ENCODE results near the gene C2orf15.

The C2orf15 gene

DNA sequence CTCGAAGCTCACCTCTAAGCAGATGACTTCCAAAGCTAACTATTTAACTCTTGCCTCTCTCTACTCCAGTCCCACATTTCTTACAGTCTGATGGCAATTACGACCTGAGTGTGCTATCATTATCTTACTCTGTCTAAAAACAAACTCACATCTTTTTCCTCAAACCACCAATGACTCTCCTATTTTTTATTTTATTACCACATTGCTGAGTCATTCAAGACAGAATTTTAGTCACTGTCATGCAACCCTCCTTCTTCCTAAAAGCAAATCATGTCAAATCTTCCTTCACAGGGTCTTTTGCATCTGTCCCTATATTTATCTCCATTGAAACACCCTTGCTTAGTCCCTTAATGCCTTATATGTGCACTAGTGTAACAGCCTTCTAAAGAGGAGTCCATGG is 34.6 kb upstream of the C2orf15 start:
- TF ChIP-seq RAD21 (IDR thresholded peaks at IDR 0.05; ENCODE audit: low read depth), result no peak

DNA sequence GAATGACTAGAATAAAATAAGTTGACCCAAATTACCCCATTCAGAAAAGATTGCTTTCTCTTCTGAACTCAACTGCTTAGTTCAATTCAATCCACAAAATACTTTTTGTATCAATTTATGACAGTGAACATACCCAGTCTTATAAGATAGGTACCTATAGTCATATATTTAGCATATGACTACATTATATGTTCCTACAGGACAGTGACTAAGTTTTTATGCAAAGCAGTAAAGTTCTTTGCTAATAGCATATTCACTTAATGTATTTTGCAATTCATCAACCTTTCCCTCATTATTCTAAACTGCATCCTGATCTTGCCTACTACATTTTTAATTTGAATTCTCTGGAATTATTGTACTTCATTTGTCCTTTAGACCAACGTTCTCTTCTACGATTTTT is 30.3 kb upstream of the C2orf15 start:
- TF ChIP-seq, protein P1, sequence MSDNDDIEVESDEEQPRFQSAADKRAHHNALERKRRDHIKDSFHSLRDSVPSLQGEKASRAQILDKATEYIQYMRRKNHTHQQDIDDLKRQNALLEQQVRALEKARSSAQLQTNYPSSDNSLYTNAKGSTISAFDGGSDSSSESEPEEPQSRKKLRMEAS (IDR thresholded peaks at IDR 0.05), result no peak
- TF ChIP-seq TEAD4 (IDR thresholded peaks at IDR 0.05), result no peak
- TF ChIP-seq, protein P2, sequence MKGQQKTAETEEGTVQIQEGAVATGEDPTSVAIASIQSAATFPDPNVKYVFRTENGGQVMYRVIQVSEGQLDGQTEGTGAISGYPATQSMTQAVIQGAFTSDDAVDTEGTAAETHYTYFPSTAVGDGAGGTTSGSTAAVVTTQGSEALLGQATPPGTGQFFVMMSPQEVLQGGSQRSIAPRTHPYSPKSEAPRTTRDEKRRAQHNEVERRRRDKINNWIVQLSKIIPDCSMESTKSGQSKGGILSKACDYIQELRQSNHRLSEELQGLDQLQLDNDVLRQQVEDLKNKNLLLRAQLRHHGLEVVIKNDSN (IDR thresholded peaks at IDR 0.05), result no peak
- TF ChIP-seq TAF1 (IDR thresholded peaks at IDR 0.05; ENCODE audit: low read depth), result no peak
- TF ChIP-seq YY1 (IDR thresholded peaks at IDR 0.05; ENCODE audit: low read depth), result no peak
- TF ChIP-seq EGR1 (IDR thresholded peaks at IDR 0.05), result no peak
- TF ChIP-seq NFIC (IDR thresholded peaks at IDR 0.05), result no peak
- no peak for TF ChIP-seq ZBTB7A (IDR thresholded peaks at IDR 0.05; ENCODE audit: low read depth)
- no peak for TF ChIP-seq CEBPB (IDR thresholded peaks at IDR 0.05)
- no peak for TF ChIP-seq TCF12 (IDR thresholded peaks at IDR 0.05; ENCODE audit: low read depth)
- TF ChIP-seq, protein P3, sequence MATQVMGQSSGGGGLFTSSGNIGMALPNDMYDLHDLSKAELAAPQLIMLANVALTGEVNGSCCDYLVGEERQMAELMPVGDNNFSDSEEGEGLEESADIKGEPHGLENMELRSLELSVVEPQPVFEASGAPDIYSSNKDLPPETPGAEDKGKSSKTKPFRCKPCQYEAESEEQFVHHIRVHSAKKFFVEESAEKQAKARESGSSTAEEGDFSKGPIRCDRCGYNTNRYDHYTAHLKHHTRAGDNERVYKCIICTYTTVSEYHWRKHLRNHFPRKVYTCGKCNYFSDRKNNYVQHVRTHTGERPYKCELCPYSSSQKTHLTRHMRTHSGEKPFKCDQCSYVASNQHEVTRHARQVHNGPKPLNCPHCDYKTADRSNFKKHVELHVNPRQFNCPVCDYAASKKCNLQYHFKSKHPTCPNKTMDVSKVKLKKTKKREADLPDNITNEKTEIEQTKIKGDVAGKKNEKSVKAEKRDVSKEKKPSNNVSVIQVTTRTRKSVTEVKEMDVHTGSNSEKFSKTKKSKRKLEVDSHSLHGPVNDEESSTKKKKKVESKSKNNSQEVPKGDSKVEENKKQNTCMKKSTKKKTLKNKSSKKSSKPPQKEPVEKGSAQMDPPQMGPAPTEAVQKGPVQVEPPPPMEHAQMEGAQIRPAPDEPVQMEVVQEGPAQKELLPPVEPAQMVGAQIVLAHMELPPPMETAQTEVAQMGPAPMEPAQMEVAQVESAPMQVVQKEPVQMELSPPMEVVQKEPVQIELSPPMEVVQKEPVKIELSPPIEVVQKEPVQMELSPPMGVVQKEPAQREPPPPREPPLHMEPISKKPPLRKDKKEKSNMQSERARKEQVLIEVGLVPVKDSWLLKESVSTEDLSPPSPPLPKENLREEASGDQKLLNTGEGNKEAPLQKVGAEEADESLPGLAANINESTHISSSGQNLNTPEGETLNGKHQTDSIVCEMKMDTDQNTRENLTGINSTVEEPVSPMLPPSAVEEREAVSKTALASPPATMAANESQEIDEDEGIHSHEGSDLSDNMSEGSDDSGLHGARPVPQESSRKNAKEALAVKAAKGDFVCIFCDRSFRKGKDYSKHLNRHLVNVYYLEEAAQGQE (IDR thresholded peaks at IDR 0.05; ENCODE audit: low read depth), result no peak
- no peak for TF ChIP-seq RAD21 (IDR thresholded peaks at IDR 0.05; ENCODE audit: low read depth)
- TF ChIP-seq CREB1 (IDR thresholded peaks at IDR 0.05; ENCODE audit: low read depth), result no peak
- TF ChIP-seq EP300 (IDR thresholded peaks at IDR 0.05; ENCODE audit: borderline replicate concordance), result no peak
- no peak for TF ChIP-seq FOXM1 (IDR thresholded peaks at IDR 0.05; ENCODE audit: borderline replicate concordance, low read depth)

DNA sequence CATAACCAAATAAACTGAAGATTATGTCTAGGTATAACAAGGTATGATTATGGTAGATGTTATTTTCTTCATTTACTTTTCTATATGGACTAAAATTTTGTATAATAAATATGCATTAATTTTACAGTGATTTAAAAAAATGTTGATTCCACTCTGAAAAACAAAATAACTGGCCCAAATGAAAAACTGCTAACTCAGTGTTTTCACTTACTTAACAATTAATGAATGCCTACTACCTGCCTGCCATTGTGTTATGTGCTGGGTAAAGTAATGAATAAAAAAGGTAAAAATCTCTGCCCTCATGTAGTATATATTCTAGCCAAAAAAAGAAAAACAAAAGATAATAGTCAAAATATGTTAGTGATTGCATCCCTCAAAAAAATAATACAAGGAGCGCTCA is 29.6 kb upstream of the C2orf15 start:
- TF ChIP-seq ZBTB7A (IDR thresholded peaks at IDR 0.05; ENCODE audit: low read depth), result no peak
- no peak for TF ChIP-seq CREB1 (IDR thresholded peaks at IDR 0.05; ENCODE audit: low read depth)

DNA sequence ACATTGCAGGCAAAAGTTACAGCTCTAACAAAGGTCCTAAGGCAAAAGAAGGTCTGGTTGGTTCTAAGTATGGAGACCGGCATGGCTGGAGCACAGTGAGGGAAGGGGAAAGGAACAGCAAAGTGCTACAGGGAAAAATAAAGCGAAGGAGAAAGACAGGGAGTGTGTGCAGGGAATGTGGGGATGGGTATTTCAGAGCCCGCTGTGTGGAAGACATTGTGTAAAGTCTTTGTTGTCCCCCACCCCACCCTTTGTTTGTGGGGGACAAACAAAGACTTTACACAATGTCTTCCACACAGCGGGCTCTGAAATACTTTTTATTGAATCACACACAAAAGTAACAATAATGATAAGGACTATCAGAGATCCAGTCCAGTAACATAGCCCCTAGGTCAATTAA is 28.9 kb upstream of the C2orf15 start:
- TF ChIP-seq, protein P2 (IDR thresholded peaks at IDR 0.05), result no peak
- TF ChIP-seq CREB1 (IDR thresholded peaks at IDR 0.05; ENCODE audit: low read depth) (no peak), TEAD4 (IDR thresholded peaks at IDR 0.05) (no peak), NFIC (IDR thresholded peaks at IDR 0.05) (no peak), EGR1 (IDR thresholded peaks at IDR 0.05) (no peak), TAF1 (IDR thresholded peaks at IDR 0.05; ENCODE audit: low read depth) (no peak)
- TF ChIP-seq, protein P1 (IDR thresholded peaks at IDR 0.05), result no peak

DNA sequence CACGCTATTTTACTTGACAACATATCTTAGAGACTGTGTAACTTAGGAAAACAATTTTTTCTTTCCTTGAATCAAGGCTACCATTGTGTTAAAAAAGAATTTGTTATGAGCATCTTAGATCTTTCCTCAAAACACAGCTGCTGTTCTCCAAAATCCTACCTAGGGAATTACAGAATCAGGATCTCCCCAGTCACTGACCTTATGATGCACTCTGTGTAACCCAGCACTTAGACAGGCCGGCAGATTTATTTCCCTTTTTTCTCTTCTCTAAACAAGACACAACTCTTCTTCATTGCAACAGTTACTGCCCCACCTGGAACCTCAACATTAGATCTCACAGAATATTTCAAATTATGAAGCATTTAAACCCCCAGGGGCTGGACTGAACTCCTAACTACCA is 13.5 kb upstream of the C2orf15 start:
- no peak for TF ChIP-seq TCF12 (IDR thresholded peaks at IDR 0.05; ENCODE audit: low read depth)
- TF ChIP-seq, protein P3 (IDR thresholded peaks at IDR 0.05; ENCODE audit: low read depth), result no peak
- no peak for TF ChIP-seq YY1 (IDR thresholded peaks at IDR 0.05; ENCODE audit: low read depth)
- no peak for TF ChIP-seq CEBPB (IDR thresholded peaks at IDR 0.05)
- TF ChIP-seq EP300 (IDR thresholded peaks at IDR 0.05; ENCODE audit: borderline replicate concordance), result no peak

DNA sequence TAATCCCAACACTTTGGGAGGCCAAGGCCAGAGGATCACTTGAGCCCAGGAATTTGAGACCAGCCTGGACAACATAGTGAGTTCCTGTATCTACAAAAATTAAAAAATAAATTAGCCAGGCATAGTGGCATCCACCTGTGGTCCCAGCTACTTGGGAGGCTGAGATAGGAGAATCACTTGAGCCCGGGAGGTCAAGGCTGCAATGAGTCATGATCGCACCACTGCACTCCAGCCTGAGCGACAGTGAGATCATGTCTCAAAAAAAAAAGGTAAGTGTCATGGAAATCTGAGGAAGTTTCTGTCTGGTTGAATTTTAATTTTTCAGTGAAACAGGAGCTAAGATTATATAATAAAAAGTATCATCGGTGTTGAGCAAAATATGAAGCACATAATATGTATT is 2.5 kb upstream of the C2orf15 start:
- TF ChIP-seq TEAD4 (IDR thresholded peaks at IDR 0.05) (no peak), NFIC (IDR thresholded peaks at IDR 0.05) (no peak), YY1 (IDR thresholded peaks at IDR 0.05; ENCODE audit: low read depth) (no peak), EP300 (IDR thresholded peaks at IDR 0.05; ENCODE audit: borderline replicate concordance) (no peak), FOXM1 (IDR thresholded peaks at IDR 0.05; ENCODE audit: borderline replicate concordance, low read depth) (no peak), ZBTB7A (IDR thresholded peaks at IDR 0.05; ENCODE audit: low read depth) (no peak), TAF1 (IDR thresholded peaks at IDR 0.05; ENCODE audit: low read depth) (no peak), EGR1 (IDR thresholded peaks at IDR 0.05) (no peak), RAD21 (IDR thresholded peaks at IDR 0.05; ENCODE audit: low read depth) (no peak), CEBPB (IDR thresholded peaks at IDR 0.05) (no peak), CREB1 (IDR thresholded peaks at IDR 0.05; ENCODE audit: low read depth) (no peak), TCF12 (IDR thresholded peaks at IDR 0.05; ENCODE audit: low read depth) (no peak)
- TF ChIP-seq, protein P3 (IDR thresholded peaks at IDR 0.05; ENCODE audit: low read depth), result no peak
- TF ChIP-seq, protein P1 (IDR thresholded peaks at IDR 0.05), result no peak
- TF ChIP-seq, protein P2 (IDR thresholded peaks at IDR 0.05), result no peak

All from Ishikawa (cell line).